AG04449 (cell line): ENCODE data around the gene RALGDS.
"Not testable (repeated sequence)": the region's sequence is repeated elsewhere in the genome, so short reads cannot be mapped to it uniquely, and the experiment has no call there.

Source experiments
- CTCF ChIA-PET: fragments of 350-600 bp; formaldehyde crosslinking; extraction: SDS; loops from one replicate; lab custom pipeline; 2021; ENCODE audit warnings: antibody characterized with exemption; lab: Yijun Ruan, JAX
- POLR2A ChIA-PET: fragments of 400-600, 350-600 bp; formaldehyde crosslinking; extraction: SDS; loops from one replicate; lab custom pipeline; 2020; ENCODE audit warnings: antibody characterized with exemption, inconsistent platforms; lab: Yijun Ruan, JAX
- DNase-seq: peaks from one replicate; pipeline ENCODE4 v3.0.0-alpha.2; 2010; ENCODE audit warnings: low read depth, low spot score
- H3K4me3 ChIP-seq: 2 replicates; pipeline ENCODE4 v1.5.1; 2011; ENCODE audit warnings: low read depth, mild to moderate bottlenecking, control low read depth, low read length
- CTCF ChIP-seq: IDR thresholded peaks from one replicate; pipeline ENCODE4 v1.5.1; 2011; ENCODE audit warnings: mild to moderate bottlenecking, moderate library complexity, low read length, control low read depth, inconsistent platforms; ENCODE audit not compliant: insufficient read depth; ENCODE audit errors: missing control alignments

The RALGDS gene

GRCh38 chr9:133121198-133121914 lies at the start of gene RALGDS:
Gene RALGDS, minus strand, starts transcription at chr9:133121240. Its CDS starts 86 bp downstream, at chr9:133121154.
- H3K4me3 ChIP-seq = peak within 1 kb of the TSS; percentile 67
- CTCF ChIA-PET = interaction anchor here (30.1 kb wide), 1 partner anchor 28 kb away, joined by 739 read pairs; no protein-coding TSS in a partner anchor
- DNase-seq = no peak
- POLR2A ChIA-PET = no interaction called here
- TF ChIP-seq CTCF = no peak

GRCh38 chr9:133170716-133171115 lies 49.7 kb upstream of the RALGDS start:
- H3K4me3 ChIP-seq = no peak overlapping the region
- POLR2A ChIA-PET = no interaction called here
- no peak for DNase-seq
- TF ChIP-seq CTCF = no peak
- CTCF ChIA-PET = interaction anchor here (0.6 to 10.9 kb wide), 5 partner anchors 10 to 23 kb away, joined by 3 to 112 read pairs (median 5); no protein-coding TSS in a partner anchor

GRCh38 chr9:133169687-133170086 lies 48.6 kb upstream of the RALGDS start:
- CTCF ChIA-PET = interaction anchor here (1.1 kb wide), 1 partner anchor 11 kb away, joined by 5 read pairs; no protein-coding TSS in a partner anchor

GRCh38 chr9:133169102-133169501 lies 48.1 kb upstream of the RALGDS start:
- TF ChIP-seq CTCF = no peak
- ChIA-PET POLR2A (no interaction called here), CTCF (interaction anchor here (1.0 kb wide), 1 partner anchor 10 kb away, joined by 4 read pairs; no protein-coding TSS in a partner anchor)
- H3K4me3 ChIP-seq = no peak overlapping the region
- no peak for DNase-seq

More at GRCh38 chr9:133169687-133170086, 48.6 kb upstream of the RALGDS start:
- H3K4me3 ChIP-seq, DNase-seq, POLR2A ChIA-PET: not testable (repeated sequence)

- TF ChIP-seq CTCF = no peak
- ChIA-PET CTCF (interaction anchor here (1.0 to 1.7 kb wide), 3 partner anchors 9 to 66 kb away, joined by 4 to 7 read pairs (median 4); no protein-coding TSS in a partner anchor), POLR2A (no interaction called here)
- no peak for DNase-seq
- no peak overlapping the region for H3K4me3 ChIP-seq
These were observed 47.4 kb upstream of the RALGDS start for GRCh38 chr9:133168432-133168831.

- no peak overlapping the region for H3K4me3 ChIP-seq
- CTCF ChIA-PET = interaction anchor here (1.0 to 1.7 kb wide), 6 partner anchors 9 to 117 kb away, joined by 3 to 7 read pairs (median 4); no protein-coding TSS in a partner anchor
- POLR2A ChIA-PET = no interaction called here
- no peak for DNase-seq
- TF ChIP-seq CTCF = no peak
These were observed 46.7 kb upstream of the RALGDS start for GRCh38 chr9:133167769-133168168.
